GM12864 (cell line): ENCODE data around the gene RPL38.

Experiments used
- DNase-seq: peaks from one replicate; pipeline ENCODE4 v3.0.0-alpha.2; 2011; ENCODE audit warnings: low read depth
- H3K4me3 ChIP-seq: 2 replicates; pipeline ENCODE4 v1.5.1; 2011; ENCODE audit warnings: mild to moderate bottlenecking, low read depth, low read length, control low read depth
- TF ChIP-seq, protein P1 (sequence below): IDR thresholded peaks from 2 replicates; pipeline ENCODE4 v1.5.1; 2011; ENCODE audit warnings: low read depth, mild to moderate bottlenecking, moderate library complexity, low read length, control low read depth, inconsistent platforms; ENCODE audit errors: missing control alignments

RPL38 gene

DNA sequence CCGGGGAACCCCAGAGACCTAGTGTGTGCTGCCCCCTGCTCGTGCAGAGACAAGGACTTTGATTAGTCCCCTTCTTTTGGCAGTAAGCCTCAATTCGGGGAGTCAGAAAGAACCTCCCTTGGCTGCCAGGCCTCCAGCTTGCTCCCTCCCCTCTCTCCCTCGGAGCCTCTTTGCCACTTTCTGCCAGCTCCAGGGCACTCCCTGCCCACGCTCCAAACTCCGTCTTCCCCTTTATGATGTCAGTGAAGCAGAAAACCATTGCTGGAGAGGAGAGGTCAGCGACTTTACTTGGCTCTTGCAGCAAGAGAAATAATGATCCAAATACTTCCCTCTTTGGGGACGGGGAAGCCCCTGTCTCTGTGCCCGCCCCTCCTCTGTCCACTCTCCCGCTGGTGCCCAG lies 38.0 kb downstream of the RPL38 start:
- no peak for DNase-seq
- H3K4me3 ChIP-seq, result no peak overlapping the region
- TF ChIP-seq, protein P1, sequence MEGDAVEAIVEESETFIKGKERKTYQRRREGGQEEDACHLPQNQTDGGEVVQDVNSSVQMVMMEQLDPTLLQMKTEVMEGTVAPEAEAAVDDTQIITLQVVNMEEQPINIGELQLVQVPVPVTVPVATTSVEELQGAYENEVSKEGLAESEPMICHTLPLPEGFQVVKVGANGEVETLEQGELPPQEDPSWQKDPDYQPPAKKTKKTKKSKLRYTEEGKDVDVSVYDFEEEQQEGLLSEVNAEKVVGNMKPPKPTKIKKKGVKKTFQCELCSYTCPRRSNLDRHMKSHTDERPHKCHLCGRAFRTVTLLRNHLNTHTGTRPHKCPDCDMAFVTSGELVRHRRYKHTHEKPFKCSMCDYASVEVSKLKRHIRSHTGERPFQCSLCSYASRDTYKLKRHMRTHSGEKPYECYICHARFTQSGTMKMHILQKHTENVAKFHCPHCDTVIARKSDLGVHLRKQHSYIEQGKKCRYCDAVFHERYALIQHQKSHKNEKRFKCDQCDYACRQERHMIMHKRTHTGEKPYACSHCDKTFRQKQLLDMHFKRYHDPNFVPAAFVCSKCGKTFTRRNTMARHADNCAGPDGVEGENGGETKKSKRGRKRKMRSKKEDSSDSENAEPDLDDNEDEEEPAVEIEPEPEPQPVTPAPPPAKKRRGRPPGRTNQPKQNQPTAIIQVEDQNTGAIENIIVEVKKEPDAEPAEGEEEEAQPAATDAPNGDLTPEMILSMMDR, result no peak

DNA sequence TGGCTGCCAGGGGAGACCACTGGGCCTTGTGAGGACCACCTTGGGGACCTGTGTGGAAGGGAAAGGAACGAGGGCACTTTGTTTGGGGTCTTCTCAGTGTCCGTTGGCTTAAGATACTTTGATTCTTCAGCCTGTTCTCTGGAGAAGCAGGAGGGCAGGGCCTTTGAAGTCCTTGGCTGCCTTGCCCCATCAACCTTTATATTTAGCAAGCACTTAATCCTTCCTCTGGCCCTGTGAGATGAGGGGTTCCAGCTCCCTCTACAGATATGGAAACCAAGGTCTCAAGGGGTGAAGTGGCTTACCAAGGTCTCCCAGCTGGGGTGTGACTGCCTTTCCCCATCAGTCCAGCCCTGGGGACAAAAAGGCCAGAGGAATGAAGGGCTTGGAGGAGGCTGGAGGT lies 38.4 kb downstream of the RPL38 start:
- H3K4me3 ChIP-seq, result no peak overlapping the region
- TF ChIP-seq, protein P1, result no peak
- DNase-seq, result no peak

DNA sequence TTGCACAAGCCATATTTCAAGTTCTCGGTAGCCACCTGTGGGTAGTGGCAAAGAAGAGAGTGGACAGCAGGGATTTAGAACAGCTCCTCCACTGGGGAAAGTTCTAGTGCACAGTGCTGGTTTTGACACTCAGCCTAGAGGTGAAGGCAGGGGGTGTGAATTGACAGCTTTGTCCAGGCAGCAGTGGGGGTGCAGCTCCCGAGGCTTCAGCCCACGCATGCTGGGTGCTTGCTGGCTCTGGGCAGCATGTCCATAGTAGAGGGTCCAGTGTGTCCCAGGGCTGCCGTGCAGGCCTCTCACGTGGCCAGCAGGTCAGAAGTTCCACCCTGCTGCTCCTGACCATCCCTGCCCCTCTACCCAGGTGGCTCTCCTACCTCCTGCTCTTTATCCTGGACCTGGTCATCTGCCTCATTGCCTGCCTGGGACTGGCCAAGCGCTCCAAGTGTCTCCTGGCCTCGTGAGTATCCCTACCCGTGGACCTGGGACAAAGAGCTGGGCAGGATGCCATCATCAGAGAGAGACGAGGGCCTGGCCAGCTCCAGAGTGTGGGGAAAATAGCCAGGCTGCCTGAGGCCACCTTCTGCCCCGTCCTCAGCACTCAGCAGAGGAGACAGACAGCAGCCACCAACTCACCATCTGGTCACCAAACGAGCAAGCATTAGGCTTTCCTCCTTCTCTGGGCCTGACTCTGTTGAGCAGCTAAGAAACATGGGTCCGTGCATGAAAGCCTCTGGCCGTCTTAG lies 39.7 kb downstream of the RPL38 start:
- DNase-seq, result no peak

DNA sequence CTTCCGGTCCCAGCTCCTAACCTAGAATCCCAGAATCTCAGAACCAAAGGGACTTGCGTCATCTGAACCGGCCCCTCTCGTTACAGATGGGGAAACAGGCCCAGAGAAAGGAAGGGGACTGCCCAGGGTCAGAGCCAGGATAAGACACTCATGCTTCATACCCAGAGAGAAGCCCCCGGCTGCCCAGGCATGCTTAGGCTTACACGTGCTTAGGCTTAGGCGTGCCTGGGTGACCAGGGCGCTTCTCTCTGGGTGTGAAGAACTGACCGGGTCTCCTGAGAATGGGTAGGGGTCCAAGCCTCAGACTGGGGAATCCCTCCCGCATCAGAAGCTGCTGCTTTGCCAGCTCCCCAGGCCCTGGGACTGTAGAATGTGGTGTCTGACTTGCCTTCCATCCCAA lies 40.6 kb downstream of the RPL38 start:
- no peak overlapping the region for H3K4me3 ChIP-seq
- TF ChIP-seq, protein P1, result no peak
- DNase-seq, result no peak

More for the DNA sequence above, 39.7 kb downstream of the RPL38 start:
- H3K4me3 ChIP-seq, result no peak overlapping the region
- TF ChIP-seq, protein P1, result no peak

DNA sequence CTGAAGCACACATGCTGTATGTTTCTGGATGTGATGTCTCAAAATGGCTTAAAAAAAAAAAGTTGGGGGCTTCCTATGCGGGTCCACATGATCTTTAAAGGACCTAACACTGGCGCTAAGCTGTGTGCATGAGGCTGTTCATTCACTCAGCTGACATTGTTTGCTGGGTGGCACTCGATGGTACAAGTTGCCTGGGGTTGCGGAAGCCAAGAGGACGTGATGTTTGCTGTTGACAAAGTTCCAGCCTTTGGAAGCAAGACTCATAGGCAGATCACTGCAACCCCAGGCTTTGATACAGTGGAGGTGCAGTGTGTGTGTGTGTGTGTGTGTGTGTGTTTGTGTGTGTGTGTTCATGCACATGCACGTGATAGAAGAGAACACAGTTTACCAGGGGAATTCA lies 41.1 kb downstream of the RPL38 start:
- DNase-seq, result no peak
- H3K4me3 ChIP-seq, result no peak overlapping the region
- TF ChIP-seq, protein P1, result no peak

DNA sequence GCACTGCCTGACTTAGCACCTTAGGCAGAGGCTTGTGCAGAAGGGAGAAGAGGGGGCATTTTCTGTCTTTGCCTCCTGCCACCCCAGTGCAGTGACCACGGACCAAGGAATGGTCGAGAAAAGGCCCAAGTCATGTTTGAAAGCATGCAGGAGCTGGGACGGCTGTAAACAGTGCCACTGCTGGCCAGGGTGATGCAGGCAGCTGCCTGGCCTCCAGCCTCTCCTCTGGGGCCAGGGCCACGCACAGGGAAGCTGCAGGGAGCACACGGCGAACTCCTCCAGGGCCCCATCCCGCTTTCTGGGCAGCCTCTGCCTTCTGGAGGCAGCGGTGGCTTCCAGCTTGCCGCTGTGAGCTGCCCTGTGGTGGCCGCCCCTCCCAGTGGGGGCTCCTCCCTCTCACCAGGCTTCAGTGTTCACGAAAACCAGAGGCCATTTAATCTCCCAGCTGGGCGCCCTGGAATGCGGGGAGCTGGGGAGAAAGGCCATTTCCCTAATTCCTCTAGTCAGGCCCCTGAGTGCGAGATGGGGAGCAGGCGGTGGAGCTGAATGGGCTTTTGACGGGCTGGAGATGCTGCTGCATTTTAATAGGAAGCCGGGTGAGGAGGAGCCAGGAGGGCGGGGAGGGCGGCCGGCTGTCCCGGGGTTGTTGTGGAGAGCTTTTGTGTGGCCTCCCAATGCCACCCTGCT lies 41.8 kb downstream of the RPL38 start:
- TF ChIP-seq, protein P1, result no peak
- no peak overlapping the region for H3K4me3 ChIP-seq
- no peak for DNase-seq
